HepG2 (cell line): ENCODE data around the gene PPP1R12C. TPM values are rescaled to one million over a fixed set of nuclear protein-coding genes. Genes with fewer than 3 reads are reported as not detected.
A peak's percentile ranks its signal among the peaks of the same experiment; 100 is the strongest.

Source experiments
- CHCHD3 ChIP-seq: sonication (generic); formaldehyde crosslinking; IDR thresholded peaks from 2 replicates; pipeline ENCODE4 v1.8.0; 2022; ENCODE audit warnings: mild to moderate bottlenecking, missing genetic modification reagents, moderate library complexity
- CHD4 ChIP-seq: fragments of 200-600 bp; sonication (generic); IDR thresholded peaks from 2 replicates; pipeline ENCODE4 v1.7.0; 2017; ENCODE audit warnings: mild to moderate bottlenecking, low read length, borderline replicate concordance
- GZF1 ChIP-seq: sonication (generic); formaldehyde crosslinking; IDR thresholded peaks from 2 replicates; pipeline ENCODE4 v1.5.1; 2020; ENCODE audit warnings: mild to moderate bottlenecking, missing genetic modification reagents
- HDAC6 ChIP-seq: fragments of 200-600 bp; sonication (generic); IDR thresholded peaks from 2 replicates; pipeline ENCODE4 v1.7.0; 2017; ENCODE audit warnings: mild to moderate bottlenecking, antibody characterized with exemption, low read length, low read depth
- NCOA5 ChIP-seq: sonication (generic); formaldehyde crosslinking; IDR thresholded peaks from 2 replicates; pipeline ENCODE4 v1.4.0; 2020; ENCODE audit warnings: missing genetic modification reagents
- SKI ChIP-seq: fragments of 450-650 bp; IDR thresholded peaks from one replicate; pipeline ENCODE4 v1.6.1; 2018; ENCODE audit warnings: mild to moderate bottlenecking; ENCODE audit not compliant: partially characterized antibody
- SOX13 ChIP-seq, 3 experiments: fragments of 450-650 bp in 1 of 3; sonication (generic) in 1 of 3; formaldehyde crosslinking in 1 of 3; IDR thresholded peaks in 2 of 3; conservative IDR thresholded peaks in 1 of 3; 2 replicates each; pipeline versions ENCODE4 v1.5.0 to v1.6.1; 2016 to 2020; ENCODE audit warnings: antibody characterized with exemption in 1 of 3, mild to moderate bottlenecking in 1 of 3, missing compliant biosample characterization in 1 of 3, missing genetic modification reagents in 1 of 3, moderate library complexity in 1 of 3
- ZBTB8A ChIP-seq: sonication (generic); formaldehyde crosslinking; IDR thresholded peaks from 2 replicates; pipeline ENCODE4 v1.4.0; 2020; ENCODE audit warnings: mild to moderate bottlenecking, low read depth, missing genetic modification reagents, borderline replicate concordance
- ZKSCAN5 ChIP-seq: sonication (generic); formaldehyde crosslinking; IDR thresholded peaks from 2 replicates; pipeline ENCODE4 v1.5.1; 2020; ENCODE audit warnings: mild to moderate bottlenecking, missing genetic modification reagents
- ZNF180 ChIP-seq: sonication (generic); formaldehyde crosslinking; IDR thresholded peaks from 2 replicates; pipeline ENCODE4 v1.4.0; 2020; ENCODE audit warnings: low read depth, missing genetic modification reagents, borderline replicate concordance
- ZNF3 ChIP-seq: IDR thresholded peaks from 2 replicates; pipeline ENCODE4 v1.7.0; 2017; ENCODE audit warnings: inconsistent platforms
- ZNF329 ChIP-seq: sonication (generic); formaldehyde crosslinking; IDR thresholded peaks from 2 replicates; pipeline ENCODE4 v1.9.0; 2021; ENCODE audit warnings: low read depth, mild to moderate bottlenecking, missing genetic modification reagents
- ZNF572 ChIP-seq: sonication (generic); formaldehyde crosslinking; IDR thresholded peaks from 2 replicates; pipeline ENCODE4 v1.5.1; 2020; ENCODE audit warnings: mild to moderate bottlenecking, missing genetic modification reagents
- ZNF619 ChIP-seq: sonication (generic); formaldehyde crosslinking; IDR thresholded peaks from 2 replicates; pipeline ENCODE4 v1.4.0; 2020; ENCODE audit warnings: mild to moderate bottlenecking, missing genetic modification reagents
- ZNF775 ChIP-seq: sonication (generic); formaldehyde crosslinking; IDR thresholded peaks from 2 replicates; pipeline ENCODE4 v1.4.0; 2020; ENCODE audit warnings: missing genetic modification reagents, mild to moderate bottlenecking, moderate library complexity, borderline replicate concordance
- polyA plus RNA-seq, 8 experiments: library from polyadenylated mRNA; depleted of rRNA in 3 of 8; stranded (reverse) in 7 of 8; unstranded in 1 of 8; fragments of >200 nt; fragmentation: Illumina TruSeq in 4 of 8; extraction: Trizol in 4 of 8; gene quantifications; 2 replicates each; pipeline versions ENCODE4 v1.2.1 to v1.2.3, GENCODE V29; 2011 to 2016; ENCODE audit warnings: low read depth in 4 of 8, missing spikeins in 1 of 8, mixed read lengths in 1 of 8; ENCODE audit not compliant: insufficient read depth in 1 of 8
- total RNA-seq, 5 experiments: library from RNA; depleted of rRNA; stranded (reverse); fragments of >200 nt; fragmentation: Illumina TruSeq; extraction: Trizol; gene quantifications; 2 replicates each; pipeline ENCODE4 v1.2.3, GENCODE V29; 2016; ENCODE audit warnings: low read depth in 1 of 5
- TF ChIP-seq, protein P1 (sequence below): IDR thresholded peaks from 2 replicates; pipeline ENCODE4 v1.6.1; 2016
- TF ChIP-seq, protein P2 (sequence below): sonication (generic); formaldehyde crosslinking; IDR thresholded peaks from 2 replicates; pipeline ENCODE4 v1.4.0; 2020; ENCODE audit warnings: mild to moderate bottlenecking, missing genetic modification reagents
- TF ChIP-seq, protein P3 (sequence below): sonication (generic); formaldehyde crosslinking; conservative IDR thresholded peaks from 2 replicates; pipeline ENCODE4 v1.8.0; 2022; ENCODE audit warnings: mild to moderate bottlenecking, moderate library complexity, missing genetic modification reagents
- TF ChIP-seq, protein P4 (sequence below): sonication (generic); formaldehyde crosslinking; IDR thresholded peaks from 2 replicates; pipeline ENCODE4 v1.5.0; 2020; ENCODE audit warnings: mild to moderate bottlenecking, low read depth, missing genetic modification reagents, borderline replicate concordance
- TF ChIP-seq, protein P5 (sequence below): sonication (generic); formaldehyde crosslinking; IDR thresholded peaks from 2 replicates; pipeline ENCODE4 v1.5.0; 2020; ENCODE audit warnings: mild to moderate bottlenecking, missing genetic modification reagents, borderline replicate concordance
- TF ChIP-seq, protein P6 (sequence below): sonication (generic); formaldehyde crosslinking; IDR thresholded peaks from 2 replicates; pipeline ENCODE4 v1.4.0; 2020; ENCODE audit warnings: mild to moderate bottlenecking, low read depth, missing genetic modification reagents

The PPP1R12C gene
- total and polyA plus RNA-seq, 2 of the 13 experiments (the other 11 are each of a cell fraction or from before 2014, with no cell fraction given): 29.7 to 30.3 TPM

DNA sequence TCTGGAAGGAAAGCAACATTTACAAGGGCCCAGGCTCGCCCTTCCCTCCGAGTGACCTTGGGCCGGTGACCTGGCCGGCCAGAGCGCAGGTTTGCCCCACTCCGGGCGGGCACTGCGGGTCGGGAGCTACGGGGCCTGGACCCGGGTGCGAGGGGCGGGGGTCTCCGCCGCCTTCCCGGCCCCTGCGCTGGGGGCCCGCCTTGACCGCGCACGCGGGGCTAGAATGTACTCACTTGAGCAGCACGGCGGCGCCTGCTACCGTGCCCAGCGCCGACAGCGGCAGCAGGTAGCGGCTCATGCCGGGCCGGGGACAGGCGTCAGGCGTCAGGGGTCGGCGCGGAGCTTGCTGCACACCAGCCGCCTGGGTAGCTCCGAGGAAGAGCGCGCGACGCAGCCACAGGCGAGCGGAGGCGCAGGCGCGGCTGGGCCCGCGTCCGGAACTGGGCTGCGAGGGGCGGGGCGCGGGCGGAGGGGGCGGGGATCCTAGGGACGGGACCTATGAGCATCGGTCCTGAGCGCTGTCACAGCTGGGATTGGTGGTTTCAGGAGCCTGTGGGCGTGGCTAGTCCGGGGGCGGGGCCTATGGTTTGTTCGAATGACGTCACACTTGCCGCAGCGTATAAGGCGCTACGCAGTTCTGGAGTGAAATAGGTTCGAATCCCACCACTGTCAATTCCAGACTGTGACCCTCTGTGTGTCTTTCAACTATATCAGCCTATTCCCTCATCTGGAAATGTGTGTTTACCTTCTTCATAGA is 54.5 kb downstream of the PPP1R12C start, which contains the start of gene RDH13 (continued):
- TF ChIP-seq, protein P1, sequence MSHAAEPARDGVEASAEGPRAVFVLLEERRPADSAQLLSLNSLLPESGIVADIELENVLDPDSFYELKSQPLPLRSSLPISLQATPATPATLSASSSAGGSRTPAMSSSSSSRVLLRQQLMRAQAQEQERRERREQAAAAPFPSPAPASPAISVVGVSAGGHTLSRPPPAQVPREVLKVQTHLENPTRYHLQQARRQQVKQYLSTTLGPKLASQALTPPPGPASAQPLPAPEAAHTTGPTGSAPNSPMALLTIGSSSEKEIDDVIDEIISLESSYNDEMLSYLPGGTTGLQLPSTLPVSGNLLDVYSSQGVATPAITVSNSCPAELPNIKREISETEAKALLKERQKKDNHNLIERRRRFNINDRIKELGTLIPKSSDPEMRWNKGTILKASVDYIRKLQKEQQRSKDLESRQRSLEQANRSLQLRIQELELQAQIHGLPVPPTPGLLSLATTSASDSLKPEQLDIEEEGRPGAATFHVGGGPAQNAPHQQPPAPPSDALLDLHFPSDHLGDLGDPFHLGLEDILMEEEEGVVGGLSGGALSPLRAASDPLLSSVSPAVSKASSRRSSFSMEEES (CRISPR knock-in tag): no peak
- TF ChIP-seq GZF1 (no peak), ZBTB8A (CRISPR knock-in tag) (no peak), CHCHD3 (CRISPR knock-in tag) (no peak), ZNF619 (CRISPR knock-in tag) (no peak), NCOA5 (CRISPR knock-in tag) (no peak), SKI (no peak), ZNF329 (CRISPR knock-in tag) (no peak), ZNF572 (CRISPR knock-in tag) (no peak), ZNF775 (CRISPR knock-in tag) (no peak), CHD4 (peak; percentile 92; the same call in 1 of the 2 replicates), ZNF180 (no peak), SOX13 (IDR thresholded peaks at IDR 0.05) (no peak), SOX13 (CRISPR knock-in tag; conservative IDR thresholded peaks at IDR 0.05 in 1 of 2, IDR thresholded peaks at IDR 0.05 in 1 of 2) (peak in 1 of 2 experiments; percentile 0; a peak in 1 of 4 replicates), ZNF3 (no peak), HDAC6 (no peak), ZKSCAN5 (CRISPR knock-in tag) (no peak)
- TF ChIP-seq, protein P2, sequence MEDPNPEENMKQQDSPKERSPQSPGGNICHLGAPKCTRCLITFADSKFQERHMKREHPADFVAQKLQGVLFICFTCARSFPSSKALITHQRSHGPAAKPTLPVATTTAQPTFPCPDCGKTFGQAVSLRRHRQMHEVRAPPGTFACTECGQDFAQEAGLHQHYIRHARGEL (CRISPR knock-in tag): no peak
- TF ChIP-seq, protein P3, sequence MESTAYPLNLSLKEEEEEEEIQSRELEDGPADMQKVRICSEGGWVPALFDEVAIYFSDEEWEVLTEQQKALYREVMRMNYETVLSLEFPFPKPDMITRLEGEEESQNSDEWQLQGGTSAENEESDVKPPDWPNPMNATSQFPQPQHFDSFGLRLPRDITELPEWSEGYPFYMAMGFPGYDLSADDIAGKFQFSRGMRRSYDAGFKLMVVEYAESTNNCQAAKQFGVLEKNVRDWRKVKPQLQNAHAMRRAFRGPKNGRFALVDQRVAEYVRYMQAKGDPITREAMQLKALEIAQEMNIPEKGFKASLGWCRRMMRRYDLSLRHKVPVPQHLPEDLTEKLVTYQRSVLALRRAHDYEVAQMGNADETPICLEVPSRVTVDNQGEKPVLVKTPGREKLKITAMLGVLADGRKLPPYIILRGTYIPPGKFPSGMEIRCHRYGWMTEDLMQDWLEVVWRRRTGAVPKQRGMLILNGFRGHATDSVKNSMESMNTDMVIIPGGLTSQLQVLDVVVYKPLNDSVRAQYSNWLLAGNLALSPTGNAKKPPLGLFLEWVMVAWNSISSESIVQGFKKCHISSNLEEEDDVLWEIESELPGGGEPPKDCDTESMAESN (CRISPR knock-in tag): no peak
- TF ChIP-seq, protein P4, sequence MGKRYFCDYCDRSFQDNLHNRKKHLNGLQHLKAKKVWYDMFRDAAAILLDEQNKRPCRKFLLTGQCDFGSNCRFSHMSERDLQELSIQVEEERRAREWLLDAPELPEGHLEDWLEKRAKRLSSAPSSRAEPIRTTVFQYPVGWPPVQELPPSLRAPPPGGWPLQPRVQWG: no peak
- TF ChIP-seq, protein P5, sequence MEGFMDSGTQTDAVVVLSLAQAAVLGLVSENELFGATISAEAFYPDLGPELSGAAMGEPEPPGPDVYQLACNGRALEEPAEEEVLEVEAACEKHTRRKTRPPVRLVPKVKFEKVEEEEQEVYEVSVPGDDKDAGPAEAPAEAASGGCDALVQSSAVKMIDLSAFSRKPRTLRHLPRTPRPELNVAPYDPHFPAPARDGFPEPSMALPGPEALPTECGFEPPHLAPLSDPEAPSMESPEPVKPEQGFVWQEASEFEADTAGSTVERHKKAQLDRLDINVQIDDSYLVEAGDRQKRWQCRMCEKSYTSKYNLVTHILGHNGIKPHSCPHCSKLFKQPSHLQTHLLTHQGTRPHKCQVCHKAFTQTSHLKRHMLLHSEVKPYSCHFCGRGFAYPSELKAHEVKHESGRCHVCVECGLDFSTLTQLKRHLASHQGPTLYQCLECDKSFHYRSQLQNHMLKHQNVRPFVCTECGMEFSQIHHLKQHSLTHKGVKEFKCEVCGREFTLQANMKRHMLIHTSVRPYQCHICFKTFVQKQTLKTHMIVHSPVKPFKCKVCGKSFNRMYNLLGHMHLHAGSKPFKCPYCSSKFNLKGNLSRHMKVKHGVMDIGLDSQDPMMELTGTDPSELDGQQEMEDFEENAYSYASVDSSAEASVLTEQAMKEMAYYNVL: no peak
- TF ChIP-seq, protein P6, sequence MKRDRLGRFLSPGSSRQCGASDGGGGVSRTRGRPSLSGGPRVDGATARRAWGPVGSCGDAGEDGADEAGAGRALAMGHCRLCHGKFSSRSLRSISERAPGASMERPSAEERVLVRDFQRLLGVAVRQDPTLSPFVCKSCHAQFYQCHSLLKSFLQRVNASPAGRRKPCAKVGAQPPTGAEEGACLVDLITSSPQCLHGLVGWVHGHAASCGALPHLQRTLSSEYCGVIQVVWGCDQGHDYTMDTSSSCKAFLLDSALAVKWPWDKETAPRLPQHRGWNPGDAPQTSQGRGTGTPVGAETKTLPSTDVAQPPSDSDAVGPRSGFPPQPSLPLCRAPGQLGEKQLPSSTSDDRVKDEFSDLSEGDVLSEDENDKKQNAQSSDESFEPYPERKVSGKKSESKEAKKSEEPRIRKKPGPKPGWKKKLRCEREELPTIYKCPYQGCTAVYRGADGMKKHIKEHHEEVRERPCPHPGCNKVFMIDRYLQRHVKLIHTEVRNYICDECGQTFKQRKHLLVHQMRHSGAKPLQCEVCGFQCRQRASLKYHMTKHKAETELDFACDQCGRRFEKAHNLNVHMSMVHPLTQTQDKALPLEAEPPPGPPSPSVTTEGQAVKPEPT (CRISPR knock-in tag): peak; percentile 31; the same call in 1 of the 2 replicates
